Activated T-helper 1 cell treated with anti-CD3 and anti-CD28 coated beads, Interleukin-2, amount 50 U/mL, for 16 hours (primary cell): Measurements from ENCODE around the gene GOLT1A.

Experiments used
- DNase-seq, 2 donors: peaks; one replicate each; pipeline ENCODE4 v3.0.0-alpha.2; 2020; ENCODE audit warnings: low read depth in 1 of 2, low spot score in 1 of 2

Gene GOLT1A

GRCh38 chr1:204161609-204162493 is 51.9 kb downstream of the GOLT1A start:
- DNase-seq: no peak

- no peak for DNase-seq
Observed at GRCh38 chr1:204157962-204158361, 55.8 kb downstream of the GOLT1A start.

GRCh38 chr1:204155881-204156280 is 57.9 kb downstream of the GOLT1A start:
- no peak for DNase-seq

- DNase-seq: no peak
Observed at GRCh38 chr1:204154568-204155255, 59.1 kb downstream of the GOLT1A start.

GRCh38 chr1:204153667-204154066 is 60.1 kb downstream of the GOLT1A start:
- DNase-seq: no peak

- DNase-seq: no peak
Observed at GRCh38 chr1:204152310-204153044, 61.3 kb downstream of the GOLT1A start.

GRCh38 chr1:204151552-204152309 is 62.1 kb downstream of the GOLT1A start, which contains the start of gene ETNK2:
Gene ETNK2, minus strand, starts transcription at chr1:204152044. Its CDS starts 192 bp downstream, at chr1:204151852.
- DNase-seq: peak; percentile 21 to 49

- DNase-seq: no peak
Observed at GRCh38 chr1:204150702-204151551, 62.9 kb downstream of the GOLT1A start.

- DNase-seq: no peak
Observed at GRCh38 chr1:204149635-204150565, 63.9 kb downstream of the GOLT1A start.

GRCh38 chr1:204149107-204149506 is 64.7 kb downstream of the GOLT1A start:
- DNase-seq: no peak
